ENCODE results near the gene SNTA1. TPM values are rescaled to one million over a fixed set of nuclear protein-coding genes. Genes with fewer than 3 reads are reported as not detected.

SNTA1 gene
- total RNA-seq, 1 experiment from 2014 or later: 9.9 TPM

DNA sequence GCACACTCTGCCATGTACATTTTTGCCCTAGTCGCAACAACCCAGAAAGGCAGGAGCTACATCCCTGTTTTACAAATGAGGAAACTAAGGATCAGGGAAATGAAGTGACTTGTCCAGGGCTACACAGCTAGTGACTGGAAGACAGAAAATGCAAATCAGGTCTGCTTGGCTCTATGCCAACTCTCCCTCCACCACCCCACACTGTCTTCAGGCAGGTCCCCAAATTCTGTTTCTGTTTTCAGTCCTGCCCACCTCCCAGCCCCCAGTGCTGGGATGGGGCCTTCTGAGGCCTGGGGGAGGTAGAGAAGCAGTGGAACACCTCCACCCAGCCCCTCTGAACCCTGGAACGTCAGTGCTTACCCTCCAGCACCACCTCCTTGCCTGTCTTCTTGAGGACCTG lies 5.1 kb downstream of the SNTA1 start:
- no peak overlapping the region; a peak in 1 of 7 replicates for H3K27ac Mint-ChIP-seq
- H3K79me1 ChIP-seq (ENCODE audit: insufficient read depth, low read depth, low read length, poor library complexity, severe bottlenecking): no peaks in the 10 kb centered on the region
- no peak overlapping the region for H3K4ac ChIP-seq (ENCODE audit: low read depth, low read length)
- no peaks in the 10 kb centered on the region for H3K9me3 ChIP-seq (ENCODE audit: control insufficient read depth, low read depth, low read length)
- H3K27me3 Mint-ChIP-seq (ENCODE audit: low read depth): peaks cover 23% of the 10 kb centered on the region
- no peak overlapping the region for H4K5ac ChIP-seq (ENCODE audit: insufficient read length, low read depth, low read length)
- no peak overlapping the region for H3K14ac ChIP-seq (ENCODE audit: insufficient read depth, low read length)
- no peak overlapping the region for H3K9ac ChIP-seq (ENCODE audit: extremely low read depth, insufficient read length, low read length)
- no peak overlapping the region for H3K27ac ChIP-seq (ENCODE audit: insufficient read length, low read depth, low read length)
- peaks cover 2% of the 10 kb centered on the region for H4K20me1 ChIP-seq (ENCODE audit: control insufficient read depth, insufficient read depth, insufficient read length)
- no peak overlapping the region for H3T11ph ChIP-seq (ENCODE audit: low read length)
- H3K23me2 ChIP-seq (ENCODE audit: insufficient read length, low read depth, low read length, poor library complexity, severe bottlenecking): peaks cover 5% of the 10 kb centered on the region
- H2AFZ ChIP-seq (ENCODE audit: low read length): no peak overlapping the region
- H3K9me3 Mint-ChIP-seq: no peaks in the 10 kb centered on the region
- H3K36me3 Mint-ChIP-seq (ENCODE audit: insufficient read depth in 1 of 3, low read depth in 3 of 3): peaks cover 0 to 5% (median 4%) of the 10 kb centered on the region in 3 experiments; a peak in 2 of 7 replicates
- no peak overlapping the region for H4K8ac ChIP-seq (replicated peaks; ENCODE audit: insufficient read length, low read depth, low read length)
- no peak overlapping the region for H2AK5ac ChIP-seq (ENCODE audit: insufficient read length, low read length)
- H2BK5ac ChIP-seq (ENCODE audit: insufficient read length, low read length): no peak overlapping the region
- peaks cover 4 to 7% of the 10 kb centered on the region in 2 experiments; a peak in 2 of 4 replicates for H3K4me1 Mint-ChIP-seq
- no peak overlapping the region for H2BK20ac ChIP-seq (ENCODE audit: low read depth, low read length, poor library complexity, severe bottlenecking)
- peaks cover 12% of the 10 kb centered on the region; the same call in 1 of the 2 replicates for H3K27me3 ChIP-seq (ENCODE audit: insufficient read depth, low read length)
- H4K91ac ChIP-seq (ENCODE audit: insufficient read length, low read depth, low read length): no peak overlapping the region
- H3K4me2 ChIP-seq (ENCODE audit: insufficient read depth, insufficient read length, low read length): no peak overlapping the region
- H2BK12ac ChIP-seq (ENCODE audit: insufficient read length, low read depth, low read length): no peak overlapping the region
- no peak overlapping the region for H2BK15ac ChIP-seq (ENCODE audit: low read depth, low read length)
- H3K4me3 Mint-ChIP-seq: no peak overlapping the region
- no peak overlapping the region for H2BK120ac ChIP-seq (ENCODE audit: low read depth, low read length, poor library complexity, severe bottlenecking)
- H3K79me2 ChIP-seq (ENCODE audit: insufficient read depth, low read length): no peaks in the 10 kb centered on the region
- no CpG with 5 or more reads among the region's 2 CpGs for WGBS (ENCODE audit: extremely low coverage, insufficient read length, low lambda C conversion rate)
- no peak overlapping the region for H3K56ac ChIP-seq (ENCODE audit: insufficient read length, low read depth, low read length)
- no peaks in the 10 kb centered on the region for H3K4me1 ChIP-seq (ENCODE audit: insufficient read depth, low read length)
- TF ChIP-seq, protein P1, sequence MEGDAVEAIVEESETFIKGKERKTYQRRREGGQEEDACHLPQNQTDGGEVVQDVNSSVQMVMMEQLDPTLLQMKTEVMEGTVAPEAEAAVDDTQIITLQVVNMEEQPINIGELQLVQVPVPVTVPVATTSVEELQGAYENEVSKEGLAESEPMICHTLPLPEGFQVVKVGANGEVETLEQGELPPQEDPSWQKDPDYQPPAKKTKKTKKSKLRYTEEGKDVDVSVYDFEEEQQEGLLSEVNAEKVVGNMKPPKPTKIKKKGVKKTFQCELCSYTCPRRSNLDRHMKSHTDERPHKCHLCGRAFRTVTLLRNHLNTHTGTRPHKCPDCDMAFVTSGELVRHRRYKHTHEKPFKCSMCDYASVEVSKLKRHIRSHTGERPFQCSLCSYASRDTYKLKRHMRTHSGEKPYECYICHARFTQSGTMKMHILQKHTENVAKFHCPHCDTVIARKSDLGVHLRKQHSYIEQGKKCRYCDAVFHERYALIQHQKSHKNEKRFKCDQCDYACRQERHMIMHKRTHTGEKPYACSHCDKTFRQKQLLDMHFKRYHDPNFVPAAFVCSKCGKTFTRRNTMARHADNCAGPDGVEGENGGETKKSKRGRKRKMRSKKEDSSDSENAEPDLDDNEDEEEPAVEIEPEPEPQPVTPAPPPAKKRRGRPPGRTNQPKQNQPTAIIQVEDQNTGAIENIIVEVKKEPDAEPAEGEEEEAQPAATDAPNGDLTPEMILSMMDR (conservative IDR thresholded peaks at IDR 0.05): no peak
- no peak for DNase-seq
- no peak overlapping the region for H3K18ac ChIP-seq (ENCODE audit: insufficient read length, low read depth, low read length)
- no peak overlapping the region for H3K23ac ChIP-seq (ENCODE audit: insufficient read length, low read depth, low read length)

Data from H9 (cell line).